ENCODE measurements around the gene MAMSTR.

Gene MAMSTR

GRCh38 chr19:48746110-48746509, 26.6 kb upstream of the MAMSTR start:
- DNase-seq = no peak

DNA sequence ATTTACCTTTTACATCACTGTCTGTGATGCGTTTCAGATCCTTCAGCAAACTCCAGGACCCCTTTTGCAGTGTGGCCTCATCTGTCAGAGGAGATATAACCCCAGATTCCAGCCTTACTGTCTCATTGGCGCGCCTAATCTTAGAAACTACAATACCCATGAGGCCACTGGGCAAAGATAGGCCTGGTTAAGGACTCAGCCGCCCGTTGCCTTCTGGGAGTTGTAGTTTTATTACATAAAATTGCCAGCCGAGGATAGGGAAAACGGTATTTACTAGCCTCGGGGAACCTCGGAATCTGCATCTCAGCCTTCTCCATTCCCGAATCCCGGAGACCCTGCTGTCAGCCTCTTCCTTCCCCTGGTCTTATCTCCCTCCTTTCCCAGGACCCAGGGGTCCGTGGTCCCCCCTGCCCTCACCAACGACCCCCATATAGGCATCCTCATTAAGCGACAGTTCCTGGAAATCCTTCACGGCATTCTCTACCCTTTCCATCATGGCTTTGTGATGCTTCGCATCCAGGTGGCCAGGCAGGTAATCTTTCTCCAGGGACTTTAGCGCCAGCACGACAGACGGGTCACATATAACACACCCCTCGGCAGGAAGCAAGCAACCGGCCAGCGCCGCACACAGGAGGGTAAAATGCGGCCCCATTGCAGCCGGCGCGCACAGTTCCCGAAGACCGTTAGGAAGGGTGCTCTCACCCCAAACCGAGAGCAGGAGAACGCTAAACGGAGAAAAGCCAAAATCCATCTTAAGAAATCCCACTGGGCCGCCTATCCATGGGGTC, 25.9 kb upstream of the MAMSTR start:
- peak; percentile 77 for DNase-seq

- DNase-seq = peak; percentile 43
Measured at GRCh38 chr19:48742096-48742495, 22.6 kb upstream of the MAMSTR start.

GRCh38 chr19:48741129-48741999, 21.8 kb upstream of the MAMSTR start:
- no peak for DNase-seq

GRCh38 chr19:48740164-48740972, 20.8 kb upstream of the MAMSTR start, which contains the start of gene RASIP1:
Gene RASIP1, minus strand, starts transcription at chr19:48740610. Its CDS starts 328 bp downstream, at chr19:48740282.
- DNase-seq = no peak

DNA sequence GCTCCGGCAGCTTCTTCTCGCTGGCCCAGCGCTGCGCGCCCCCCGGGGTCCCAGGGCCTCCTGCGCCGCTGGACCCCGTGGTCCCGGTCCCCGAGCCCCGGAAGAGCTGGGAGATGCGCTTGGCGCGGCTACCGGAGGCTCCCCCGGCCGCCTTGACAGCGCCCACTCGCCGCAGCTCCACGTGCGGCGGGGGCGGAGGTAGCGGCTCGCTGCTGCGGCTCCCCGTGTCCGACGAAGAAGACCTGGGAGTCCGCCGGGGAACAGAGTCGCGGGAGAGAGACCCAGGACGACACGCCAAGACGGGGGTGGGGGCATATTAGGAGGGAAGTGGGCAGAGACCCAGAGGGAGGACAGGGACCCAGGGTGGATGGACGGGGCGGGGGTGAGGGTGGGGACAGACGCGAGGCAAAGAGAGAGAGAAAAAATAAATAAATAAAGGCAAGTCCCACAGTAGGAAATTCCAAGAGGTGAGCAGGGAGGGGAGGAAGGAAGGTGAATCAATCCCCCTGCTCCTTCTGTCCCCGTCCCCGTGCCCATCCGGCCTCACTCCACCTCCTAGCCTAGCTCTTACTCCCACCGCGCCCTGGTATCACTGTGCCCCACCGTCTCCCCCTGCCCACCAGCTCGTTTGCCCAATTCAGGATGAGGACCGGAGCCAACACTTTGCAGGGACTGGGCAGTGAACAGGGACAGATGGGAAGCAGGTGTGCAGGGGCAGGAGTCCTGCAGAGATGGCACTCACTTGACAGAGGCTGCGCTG, 20.1 kb upstream of the MAMSTR start:
- DNase-seq = no peak

- DNase-seq = peak; percentile 88
Measured at GRCh38 chr19:48738557-48739403, 19.3 kb upstream of the MAMSTR start.

GRCh38 chr19:48737360-48737998, 18.0 kb upstream of the MAMSTR start:
- no peak for DNase-seq

DNA sequence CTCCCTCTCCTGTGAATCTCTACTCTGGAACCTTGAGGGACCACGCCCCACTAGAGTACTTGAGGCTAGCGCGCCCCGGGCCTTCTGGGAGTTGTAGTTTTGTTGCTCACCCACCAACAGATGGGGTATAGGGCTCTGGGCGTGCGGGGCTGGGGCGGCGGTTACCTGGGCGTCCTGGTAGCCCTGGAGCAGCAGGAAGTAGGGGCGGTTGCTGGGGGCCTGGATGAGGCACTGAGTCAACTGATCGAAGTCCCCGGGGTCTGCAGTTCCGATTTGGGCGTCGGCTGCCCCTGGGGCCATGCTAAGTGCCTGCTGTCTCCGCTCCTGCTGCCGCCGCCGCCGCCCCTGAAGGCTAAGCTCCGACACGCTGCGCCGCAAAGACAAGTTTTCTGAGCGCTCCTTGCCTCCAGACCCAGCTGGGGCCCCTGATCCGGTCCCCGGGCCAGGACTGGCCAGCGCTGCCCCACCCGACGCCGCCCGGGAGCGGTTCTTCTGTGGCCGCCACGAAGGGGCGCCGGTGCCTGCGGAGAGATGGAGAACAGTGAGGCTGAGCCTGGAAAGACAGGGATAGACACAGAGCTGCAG, 15.6 kb upstream of the MAMSTR start:
- no peak for DNase-seq

- no peak for DNase-seq
Measured at GRCh38 chr19:48734625-48735024, 15.1 kb upstream of the MAMSTR start.

GRCh38 chr19:48731452-48731851, 11.9 kb upstream of the MAMSTR start:
- DNase-seq = no peak

- no peak for DNase-seq
Measured at GRCh38 chr19:48728911-48729664, 9.6 kb upstream of the MAMSTR start.

DNA sequence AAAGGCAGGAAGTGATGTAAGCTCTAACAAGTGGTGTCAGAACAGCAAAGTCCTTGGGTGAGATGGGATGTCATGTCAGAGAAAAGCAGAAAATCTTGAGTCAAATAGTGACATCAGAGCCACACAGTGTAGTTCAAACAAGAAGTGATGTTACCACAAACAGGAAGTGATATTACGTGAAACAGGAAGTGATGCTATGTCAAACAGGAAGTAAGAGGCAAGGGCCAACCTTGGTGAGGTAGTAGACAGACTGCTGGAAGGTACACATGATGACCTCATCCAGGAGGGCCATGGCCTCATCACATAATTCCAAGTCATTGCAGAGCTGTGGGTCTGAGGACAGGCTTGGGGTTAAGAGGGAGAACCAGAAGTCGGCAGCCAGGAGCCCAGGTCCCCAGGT, 7.0 kb upstream of the MAMSTR start:
- peak; percentile 47 for DNase-seq

DNA sequence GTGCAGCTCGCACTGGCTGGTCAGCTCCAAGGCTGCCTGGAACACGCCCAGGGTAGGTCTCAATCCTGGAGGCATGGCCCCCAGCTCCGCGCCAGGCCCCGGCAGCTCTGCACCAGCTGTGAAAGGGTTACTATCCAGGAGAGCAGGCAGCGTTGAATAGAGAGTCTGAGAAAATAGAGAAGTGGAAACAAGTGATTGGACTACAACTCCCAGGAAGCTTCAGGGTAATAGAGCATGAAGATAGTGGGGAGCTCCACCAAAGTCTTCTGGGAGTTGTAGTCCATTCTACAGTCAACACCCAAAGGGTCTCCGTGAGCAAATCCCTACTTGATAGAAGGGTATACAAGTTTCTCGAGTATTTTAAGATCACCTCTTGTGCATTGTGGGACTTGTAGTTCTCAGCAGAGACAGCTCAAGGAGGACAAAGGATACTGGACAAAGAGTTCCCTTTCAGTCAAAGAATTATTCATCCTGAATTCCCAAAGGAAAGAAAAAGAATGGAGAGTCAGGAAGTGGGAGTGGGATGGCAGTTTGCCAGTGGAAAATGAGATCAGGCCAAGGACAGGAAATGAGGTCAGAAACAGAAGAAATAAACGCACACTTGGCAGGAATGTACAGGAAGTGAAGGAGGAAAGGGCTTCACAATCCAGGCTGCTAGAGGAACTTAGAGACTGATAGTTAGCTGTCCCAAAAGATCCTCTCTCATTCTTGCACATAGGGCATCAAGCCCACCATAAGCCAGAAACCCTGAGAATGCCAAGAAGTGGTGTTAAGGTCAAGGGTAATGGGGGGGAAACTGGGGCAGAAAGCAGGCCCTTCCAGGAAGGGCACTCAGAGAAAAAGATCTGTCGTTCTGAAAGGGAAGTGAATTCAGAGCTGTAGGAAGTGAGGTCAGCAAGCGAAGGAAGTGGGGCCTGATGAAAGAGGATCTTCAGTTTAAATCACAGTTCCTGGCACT, 5.5 kb upstream of the MAMSTR start:
- peak; percentile 65 for DNase-seq

GRCh38 chr19:48722196-48722708, 2.7 kb upstream of the MAMSTR start:
- no peak for DNase-seq

- peak; percentile 96 for DNase-seq
Measured at GRCh38 chr19:48720613-48721296, 1.2 kb upstream of the MAMSTR start.

GRCh38 chr19:48720251-48720612, 707 bp upstream of the MAMSTR start:
- no peak for DNase-seq
